Activated CD4-positive, CD25-positive, alpha-beta regulatory T cell treated with anti-CD3 and anti-CD28 coated beads, Interleukin-2, amount 50 U/mL, for 72 hours (primary cell): ENCODE data around the gene USP3.

Experiments used
- DNase-seq: peaks from one replicate; pipeline ENCODE4 v3.0.0; 2021

The USP3 gene

DNA sequence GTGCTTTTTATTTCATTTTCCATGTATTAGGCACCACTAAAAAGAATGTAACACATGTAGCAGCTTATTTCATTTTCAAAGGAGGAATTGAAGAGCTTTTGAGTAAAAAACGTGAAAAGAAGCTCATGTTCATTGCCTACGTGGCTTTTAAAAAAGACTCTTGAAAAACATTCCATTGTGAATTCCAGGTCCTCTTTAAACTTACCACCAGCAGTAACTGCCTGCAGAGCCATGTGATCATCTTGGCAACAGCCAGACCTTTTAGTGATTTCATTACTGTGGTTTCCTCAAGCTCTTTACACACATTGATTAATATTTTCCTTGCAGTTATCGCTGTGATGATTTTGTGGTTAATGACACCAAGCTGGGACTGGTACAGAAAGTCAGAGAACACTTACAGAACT lies 49.0 kb downstream of the USP3 start:
- no peak for DNase-seq

GRCh38 chr15:63554337-63554927 lies 50.0 kb downstream of the USP3 start:
- DNase-seq: no peak

- no peak for DNase-seq
These were observed 51.1 kb downstream of the USP3 start for GRCh38 chr15:63555507-63555906.

- DNase-seq: no peak
These were observed 51.9 kb downstream of the USP3 start for GRCh38 chr15:63556246-63556645.

DNA sequence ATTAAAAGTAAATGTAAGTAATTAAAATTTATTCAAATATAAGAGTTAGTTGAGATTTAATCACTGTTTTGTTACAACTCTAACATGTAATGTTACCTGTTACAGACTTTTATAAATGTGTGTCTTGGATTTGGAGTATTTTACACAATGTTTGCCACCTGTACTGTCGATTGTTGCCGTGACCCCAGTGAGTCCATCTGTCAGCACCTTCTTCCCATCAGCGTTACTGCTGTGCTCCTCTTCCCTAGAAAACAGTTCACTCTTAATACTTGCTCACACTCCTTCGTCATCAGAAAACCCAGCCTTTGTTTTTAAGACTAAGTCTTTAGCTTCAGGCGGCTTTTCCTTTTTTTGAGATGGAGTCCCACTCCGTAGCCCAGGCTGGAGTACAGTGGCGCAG lies 52.3 kb downstream of the USP3 start:
- no peak for DNase-seq

DNA sequence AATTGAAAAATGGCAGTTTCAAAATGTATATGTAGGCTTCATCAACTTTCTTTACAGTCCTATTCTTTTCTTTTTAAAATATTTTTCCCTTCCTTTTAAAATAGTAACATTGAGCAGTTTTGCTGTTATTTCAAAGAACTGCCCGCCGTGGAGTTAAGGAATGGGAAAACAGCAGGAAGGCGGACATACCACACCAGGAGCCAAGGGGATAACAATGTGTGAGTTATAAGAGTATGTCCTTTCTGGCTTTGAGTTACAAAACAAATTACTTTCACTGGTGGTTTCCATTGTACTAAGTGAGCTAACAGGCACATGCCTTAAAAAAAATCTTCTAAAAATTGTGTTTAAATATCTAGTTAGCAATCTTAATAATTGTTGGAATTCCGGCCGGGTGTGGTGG lies 55.4 kb downstream of the USP3 start:
- no peak for DNase-seq

- no peak for DNase-seq
These were observed 56.5 kb downstream of the USP3 start for GRCh38 chr15:63560741-63561448.

- no peak for DNase-seq
These were observed 59.7 kb downstream of the USP3 start for GRCh38 chr15:63564093-63564492.

DNA sequence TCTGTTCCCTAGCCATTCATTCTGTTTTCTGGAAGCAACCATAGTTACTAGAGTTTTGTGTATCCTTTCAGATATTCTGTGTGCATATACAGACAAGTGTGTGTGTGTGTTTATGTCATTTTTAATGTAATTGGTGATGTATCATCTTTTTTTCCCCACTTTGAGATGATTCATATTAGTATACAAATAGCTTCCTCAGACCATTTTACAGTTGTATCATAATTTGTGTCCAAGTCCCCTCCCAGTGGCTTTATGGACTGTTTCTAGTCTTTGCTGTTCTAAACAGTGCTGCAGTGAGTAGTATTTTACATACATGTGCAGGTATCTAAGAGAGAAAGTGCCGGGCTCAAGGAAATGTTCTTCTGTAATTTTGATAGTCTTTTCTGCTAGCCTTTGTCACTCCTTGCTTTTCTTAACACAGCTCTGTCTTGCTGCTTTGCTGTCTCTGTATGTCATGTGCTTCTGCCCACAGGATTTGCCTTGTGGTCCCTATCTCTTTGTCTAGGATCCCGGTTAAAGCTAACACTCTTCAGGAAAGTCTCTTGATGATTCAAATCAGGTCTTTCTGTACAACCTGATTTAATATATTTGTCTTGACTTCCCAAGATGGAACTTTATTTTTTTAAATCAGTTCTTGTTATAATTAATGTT lies 61.3 kb downstream of the USP3 start:
- no peak for DNase-seq

GRCh38 chr15:63572749-63573464 lies 68.5 kb downstream of the USP3 start:
- no peak for DNase-seq

DNA sequence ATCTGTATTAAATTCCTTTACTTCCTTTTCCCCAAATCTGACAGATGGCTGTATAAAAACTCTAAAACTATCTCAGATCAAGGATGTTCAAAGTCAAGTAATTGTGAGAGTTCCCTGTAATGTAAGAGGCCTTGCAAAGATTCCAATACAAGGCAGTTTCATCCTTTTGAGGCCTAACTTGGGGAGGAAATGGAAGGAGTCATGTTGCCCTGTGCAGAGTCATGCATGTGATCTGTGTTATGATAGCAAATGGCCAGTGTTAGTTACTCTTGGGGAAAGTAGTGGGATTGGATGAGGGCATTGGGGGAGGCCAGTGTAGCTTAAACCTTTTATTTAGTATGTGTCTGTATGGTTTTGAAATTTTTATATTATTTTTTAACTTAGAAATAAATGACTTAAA lies 69.1 kb downstream of the USP3 start:
- DNase-seq: no peak

GRCh38 chr15:63575312-63575711 lies 70.9 kb downstream of the USP3 start:
- DNase-seq: no peak

DNA sequence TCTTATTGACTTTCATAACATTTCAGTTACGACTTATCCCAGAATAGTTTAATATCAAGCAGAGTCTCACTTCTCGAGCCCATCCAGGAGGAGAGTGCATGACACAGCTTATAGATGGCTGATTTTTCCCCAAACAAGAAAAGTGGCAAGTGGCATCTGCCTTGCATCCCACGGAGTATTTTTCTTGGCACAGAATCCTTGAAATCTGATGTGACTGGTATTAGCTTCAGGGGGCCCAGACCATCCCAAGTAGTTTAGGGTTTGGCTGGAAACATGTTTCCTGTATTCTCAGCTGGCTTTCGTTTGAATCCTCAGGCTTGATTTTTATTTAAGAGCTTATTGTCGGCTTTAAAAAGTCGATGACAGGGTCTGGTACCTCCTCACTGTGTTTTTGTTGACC lies 72.0 kb downstream of the USP3 start:
- no peak for DNase-seq

GRCh38 chr15:63582179-63582578 lies 77.8 kb downstream of the USP3 start:
- no peak for DNase-seq

GRCh38 chr15:63582718-63583426 lies 78.5 kb downstream of the USP3 start:
- no peak for DNase-seq

GRCh38 chr15:63586790-63587189 lies 82.4 kb downstream of the USP3 start:
- no peak for DNase-seq

GRCh38 chr15:63587527-63587926 lies 83.1 kb downstream of the USP3 start:
- no peak for DNase-seq

DNA sequence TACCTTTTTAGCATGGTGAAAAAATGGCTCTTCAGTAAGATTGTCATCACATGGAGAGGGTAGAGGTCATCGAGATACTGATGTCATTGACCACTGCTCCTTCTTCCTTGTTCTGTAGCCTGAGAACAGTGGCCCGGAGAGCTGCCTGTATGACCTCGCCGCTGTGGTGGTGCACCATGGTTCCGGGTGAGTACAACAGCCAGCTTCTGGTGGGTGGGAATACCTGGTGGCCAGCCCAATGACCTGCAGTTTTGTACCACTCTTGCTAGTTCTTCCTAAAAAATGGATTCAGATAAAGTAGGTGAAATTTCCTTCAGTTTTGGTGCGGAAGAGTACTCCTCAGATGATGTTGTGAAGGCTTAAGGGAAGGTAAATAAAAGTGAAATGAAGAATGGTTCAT lies 84.4 kb downstream of the USP3 start:
- DNase-seq: no peak

- DNase-seq: no peak
These were observed 89.6 kb downstream of the USP3 start for GRCh38 chr15:63593705-63594671.

- no peak for DNase-seq
These were observed 90.7 kb downstream of the USP3 start for GRCh38 chr15:63595065-63595464.

GRCh38 chr15:63595688-63596087 lies 91.3 kb downstream of the USP3 start:
- no peak for DNase-seq

- DNase-seq: no peak
These were observed 92.3 kb downstream of the USP3 start for GRCh38 chr15:63596676-63597037.
